Measurements from ENCODE around the gene RXRA.

Gene RXRA

DNA sequence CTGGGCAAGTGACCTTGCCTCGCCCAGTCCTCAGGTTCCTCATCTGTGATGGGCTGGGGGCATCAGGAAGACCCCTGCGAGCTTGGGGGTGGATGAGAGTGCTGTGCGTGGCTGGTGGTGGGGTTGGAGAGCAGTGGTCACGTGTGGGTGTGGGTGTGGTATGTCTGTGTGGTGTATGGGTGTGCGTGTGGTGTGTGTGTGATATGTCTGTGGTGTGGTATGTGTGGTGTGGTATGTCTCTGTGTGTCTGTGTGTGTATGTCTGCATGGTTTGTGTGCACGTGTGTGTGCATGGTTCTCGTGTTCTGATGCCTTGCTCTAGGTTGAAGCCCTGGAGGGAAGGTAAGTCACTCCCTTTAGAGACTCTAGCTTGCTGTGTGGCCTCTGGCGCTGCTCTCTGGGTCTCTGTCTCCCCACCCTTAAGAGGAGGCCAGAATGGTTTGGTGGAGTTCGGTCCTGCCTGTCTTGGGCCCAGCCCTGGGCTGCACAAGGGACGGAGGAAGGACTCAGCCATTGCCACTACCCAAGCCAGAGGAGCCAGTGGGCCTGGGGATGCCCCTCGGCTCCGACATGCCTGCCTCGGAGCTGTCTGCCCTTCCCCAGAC, 87.0 kb downstream of the RXRA start:
- no peak overlapping the region for H3K4me3 ChIP-seq (ENCODE audit: low read depth, low read length)
- DNase-seq (ENCODE audit: low read depth, low spot score) = no peak
- ChIA-PET CTCF (interaction anchor here (3.1 kb wide), 1 partner anchor 242 kb away, joined by 19 read pairs; no protein-coding TSS in a partner anchor), POLR2A (interaction anchor here (0.7 kb wide), 1 partner anchor 85 kb away, joined by 3 read pairs; no protein-coding TSS in a partner anchor)
- no peak for TF ChIP-seq CTCF (IDR thresholded peaks at IDR 0.05; ENCODE audit: insufficient read depth, low read length, missing control alignments)

- H3K4me3 ChIP-seq (ENCODE audit: low read depth, low read length) = no peak overlapping the region
- CTCF ChIA-PET = interaction anchor here (1.4 to 3.1 kb wide), 3 partner anchors 13 to 243 kb away, joined by 3 to 19 read pairs (median 3); no protein-coding TSS in a partner anchor
- peak; percentile 29 for DNase-seq (ENCODE audit: low read depth, low spot score)
- TF ChIP-seq CTCF (IDR thresholded peaks at IDR 0.05; ENCODE audit: insufficient read depth, low read length, missing control alignments) = no peak
- POLR2A ChIA-PET = interaction anchor here (0.7 kb wide), 1 partner anchor 86 kb away, joined by 3 read pairs; no protein-coding TSS in a partner anchor
Measured at GRCh38 chr9:134413890-134414623, 87.8 kb downstream of the RXRA start.

DNA sequence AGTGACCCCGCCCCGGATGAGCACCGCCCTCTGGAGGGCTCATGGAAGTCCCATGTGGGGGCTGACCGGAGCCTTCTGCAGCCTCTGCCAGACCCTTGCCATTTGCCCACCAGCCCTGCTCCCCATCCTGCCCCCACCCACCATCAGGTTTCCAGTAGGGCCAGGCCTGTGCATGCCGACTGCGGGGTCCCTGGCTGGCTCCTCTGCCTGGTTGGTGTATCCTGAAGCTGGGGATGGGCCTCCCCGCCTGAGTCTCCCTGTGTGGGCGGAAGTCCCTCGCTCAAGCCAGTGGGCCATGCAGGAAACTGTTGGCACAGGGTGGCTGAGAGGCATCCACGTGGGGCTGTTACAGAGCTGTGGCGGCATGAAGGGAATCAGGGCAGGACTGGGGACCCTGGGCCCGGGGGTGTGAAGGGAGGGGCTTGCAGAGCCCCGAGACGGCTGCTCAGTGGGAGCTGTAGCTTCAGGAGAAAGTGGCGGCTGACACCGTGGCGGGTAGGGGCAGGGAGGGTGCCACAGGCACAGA, 88.7 kb downstream of the RXRA start:
- ChIA-PET POLR2A (no interaction called here), CTCF (interaction anchor here (1.4 to 3.1 kb wide), 3 partner anchors 14 to 244 kb away, joined by 3 to 19 read pairs (median 3); no protein-coding TSS in a partner anchor)
- no peak for DNase-seq (ENCODE audit: low read depth, low spot score)
- no peak overlapping the region for H3K4me3 ChIP-seq (ENCODE audit: low read depth, low read length)
- no peak for TF ChIP-seq CTCF (IDR thresholded peaks at IDR 0.05; ENCODE audit: insufficient read depth, low read length, missing control alignments)

DNA sequence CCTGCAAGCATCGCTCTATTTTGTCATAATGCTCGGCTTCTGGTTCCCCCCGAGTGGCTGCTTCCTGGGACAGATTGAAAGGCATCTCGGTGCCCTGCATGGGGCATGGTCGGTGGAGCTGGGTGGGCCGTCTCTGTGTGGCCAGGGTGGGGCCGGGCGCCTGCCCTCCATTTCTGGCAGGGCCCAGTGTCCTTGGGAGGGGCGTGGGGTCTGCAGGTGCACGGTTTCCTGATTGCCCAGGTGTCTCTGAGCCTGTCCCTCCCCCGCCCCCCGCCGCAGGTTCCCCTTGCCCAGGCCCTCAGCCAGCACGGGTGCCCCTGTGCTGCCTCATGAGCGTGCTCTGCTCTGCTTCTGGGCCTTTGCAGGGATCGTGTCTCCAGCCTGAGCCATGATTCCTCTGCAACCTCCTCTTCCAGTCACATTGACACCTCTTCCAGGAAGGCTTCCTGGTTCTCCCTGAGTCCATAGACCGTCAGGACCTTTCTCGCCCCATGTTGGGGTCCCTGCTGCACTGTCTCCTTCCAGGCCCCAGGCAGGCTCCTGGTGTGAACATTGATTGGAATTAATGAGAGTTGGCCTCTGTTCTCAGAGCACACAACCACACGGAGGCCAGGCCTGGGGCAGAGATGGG, 90.2 kb downstream of the RXRA start:
- H3K4me3 ChIP-seq (ENCODE audit: low read depth, low read length) = no peak overlapping the region
- no peak for TF ChIP-seq CTCF (IDR thresholded peaks at IDR 0.05; ENCODE audit: insufficient read depth, low read length, missing control alignments)
- POLR2A ChIA-PET = no interaction called here
- no peak for DNase-seq (ENCODE audit: low read depth, low spot score)
- CTCF ChIA-PET = interaction anchor here (1.1 to 2.2 kb wide), 2 partner anchors 7 to 246 kb away, joined by 3 to 9 read pairs; no protein-coding TSS in a partner anchor

GRCh38 chr9:134418354-134418753, 92.1 kb downstream of the RXRA start:
- DNase-seq (ENCODE audit: low read depth, low spot score) = no peak
- POLR2A ChIA-PET = no interaction called here
- TF ChIP-seq CTCF (IDR thresholded peaks at IDR 0.05; ENCODE audit: insufficient read depth, low read length, missing control alignments) = no peak
- CTCF ChIA-PET = interaction anchor here (0.8 to 2.2 kb wide), 3 partner anchors 14 to 248 kb away, joined by 4 to 9 read pairs (median 5); no protein-coding TSS in a partner anchor
- H3K4me3 ChIP-seq (ENCODE audit: low read depth, low read length) = no peak overlapping the region
